Nephron progenitor cell (in vitro differentiated cells): ENCODE results near the gene VN1R5.
"Not testable (repeated sequence)": the region's sequence is repeated elsewhere in the genome, so short reads cannot be mapped to it uniquely, and the experiment has no call there.

Experiments
- DNase-seq: peaks from one replicate; pipeline ENCODE4 v3.0.0; 2021
- H3K27ac Mint-ChIP-seq: 2 replicates; pipeline ENCODE4 v1.8.0; 2021; ENCODE audit warnings: mild to moderate bottlenecking, moderate library complexity, mixed read lengths
- H3K27me3 Mint-ChIP-seq: 2 replicates; pipeline ENCODE4 v1.8.0; 2021; ENCODE audit warnings: mild to moderate bottlenecking, low read depth, mixed read lengths; ENCODE audit not compliant: poor library complexity
- H3K36me3 Mint-ChIP-seq: 2 replicates; pipeline ENCODE4 v1.8.0; 2021; ENCODE audit warnings: low read depth, mixed read lengths
- H3K4me1 Mint-ChIP-seq: 2 replicates; pipeline ENCODE4 v1.8.0; 2021; ENCODE audit warnings: mixed read lengths
- H3K4me3 Mint-ChIP-seq: 2 replicates; pipeline ENCODE4 v1.8.0; 2021; ENCODE audit warnings: mild to moderate bottlenecking, moderate library complexity, mixed read lengths
- H3K9me3 Mint-ChIP-seq: 2 replicates; pipeline ENCODE4 v1.8.0; 2021; ENCODE audit warnings: mild to moderate bottlenecking, moderate library complexity, mixed read lengths
- TF ChIP-seq, protein P1 (sequence below): fragments of 200-600 bp; sonication (generic); IDR thresholded peaks from 2 replicates; pipeline ENCODE4 v1.5.0; 2021; ENCODE audit warnings: antibody characterized with exemption

VN1R5 gene

GRCh38 chr1:247281001-247281574 is 25.2 kb downstream of the VN1R5 start:
- no peak overlapping the region for H3K27ac Mint-ChIP-seq
- no peak overlapping the region for H3K4me3 Mint-ChIP-seq
- H3K4me1 Mint-ChIP-seq, result peaks cover 8% of the 10 kb centered on the region

DNA sequence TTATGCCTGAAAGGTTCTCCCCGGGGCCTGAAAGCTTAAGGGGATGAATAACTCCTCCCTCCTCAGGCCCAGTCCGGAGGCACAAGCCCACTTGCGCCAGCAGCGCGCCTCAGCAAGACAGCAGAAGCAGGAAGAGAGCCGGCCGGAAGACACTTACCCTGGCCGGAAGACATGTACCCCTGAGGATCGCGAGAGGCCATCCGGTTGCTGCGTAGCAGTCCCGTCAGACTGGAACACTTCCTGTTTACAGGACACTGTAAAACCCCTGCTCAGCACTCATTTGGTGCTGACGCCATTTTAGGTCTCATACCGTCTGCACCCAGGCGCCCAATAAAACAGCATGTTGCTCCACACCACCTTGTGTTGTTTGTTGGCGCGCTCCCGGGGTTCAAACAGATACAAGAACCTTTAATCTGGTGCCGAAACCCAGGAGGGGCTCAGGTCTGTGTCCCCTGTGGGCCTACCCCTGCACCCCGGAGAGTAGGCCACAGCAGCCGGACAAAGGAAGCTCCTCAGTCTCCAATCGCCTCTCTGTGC is 30.3 kb downstream of the VN1R5 start:
- Mint-ChIP-seq H3K4me3 (no peak overlapping the region), H3K36me3 (peaks cover 47% of the 10 kb centered on the region), H3K4me1 (peaks cover 13% of the 10 kb centered on the region), H3K27ac (no peak overlapping the region), H3K27me3 (peaks cover 3% of the 10 kb centered on the region), H3K9me3 (peaks cover 46% of the 10 kb centered on the region)
- no peak for DNase-seq
- TF ChIP-seq, protein P1, sequence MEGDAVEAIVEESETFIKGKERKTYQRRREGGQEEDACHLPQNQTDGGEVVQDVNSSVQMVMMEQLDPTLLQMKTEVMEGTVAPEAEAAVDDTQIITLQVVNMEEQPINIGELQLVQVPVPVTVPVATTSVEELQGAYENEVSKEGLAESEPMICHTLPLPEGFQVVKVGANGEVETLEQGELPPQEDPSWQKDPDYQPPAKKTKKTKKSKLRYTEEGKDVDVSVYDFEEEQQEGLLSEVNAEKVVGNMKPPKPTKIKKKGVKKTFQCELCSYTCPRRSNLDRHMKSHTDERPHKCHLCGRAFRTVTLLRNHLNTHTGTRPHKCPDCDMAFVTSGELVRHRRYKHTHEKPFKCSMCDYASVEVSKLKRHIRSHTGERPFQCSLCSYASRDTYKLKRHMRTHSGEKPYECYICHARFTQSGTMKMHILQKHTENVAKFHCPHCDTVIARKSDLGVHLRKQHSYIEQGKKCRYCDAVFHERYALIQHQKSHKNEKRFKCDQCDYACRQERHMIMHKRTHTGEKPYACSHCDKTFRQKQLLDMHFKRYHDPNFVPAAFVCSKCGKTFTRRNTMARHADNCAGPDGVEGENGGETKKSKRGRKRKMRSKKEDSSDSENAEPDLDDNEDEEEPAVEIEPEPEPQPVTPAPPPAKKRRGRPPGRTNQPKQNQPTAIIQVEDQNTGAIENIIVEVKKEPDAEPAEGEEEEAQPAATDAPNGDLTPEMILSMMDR, result no peak

More at GRCh38 chr1:247281001-247281574, 25.2 kb downstream of the VN1R5 start:
- TF ChIP-seq, protein P1, result no peak
- Mint-ChIP-seq H3K27me3 (no peaks in the 10 kb centered on the region), H3K36me3 (peaks cover 5% of the 10 kb centered on the region), H3K9me3 (peaks cover 5% of the 10 kb centered on the region)
- DNase-seq, result no peak

DNA sequence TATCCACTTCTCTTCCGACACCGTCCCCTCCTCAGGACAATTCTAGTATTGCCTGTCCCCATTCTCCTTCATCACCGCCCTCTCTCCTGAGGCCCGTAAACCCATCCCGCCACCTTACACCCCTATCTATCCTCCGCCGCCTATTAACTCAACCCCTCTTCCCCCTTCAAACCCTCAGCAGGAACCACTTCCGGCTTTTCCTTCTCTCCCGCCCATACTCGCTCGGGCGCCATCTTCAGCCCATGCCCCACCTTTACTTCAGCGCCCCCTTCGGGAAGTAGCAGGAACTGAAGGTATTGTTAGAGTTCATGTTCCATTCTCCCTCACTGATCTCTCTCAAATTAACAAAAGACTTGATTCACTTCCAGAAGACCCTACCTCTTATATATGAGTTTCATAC is 31.6 kb downstream of the VN1R5 start:
- TF ChIP-seq, protein P1, result no peak
- H3K36me3 Mint-ChIP-seq, result peaks cover 54% of the 10 kb centered on the region
- no peak for DNase-seq
- H3K27me3 Mint-ChIP-seq, result peaks cover 3% of the 10 kb centered on the region
- no peak overlapping the region for H3K27ac Mint-ChIP-seq
- no peak overlapping the region for H3K4me3 Mint-ChIP-seq
- peaks cover 46% of the 10 kb centered on the region for H3K9me3 Mint-ChIP-seq
- peaks cover 10% of the 10 kb centered on the region for H3K4me1 Mint-ChIP-seq

DNA sequence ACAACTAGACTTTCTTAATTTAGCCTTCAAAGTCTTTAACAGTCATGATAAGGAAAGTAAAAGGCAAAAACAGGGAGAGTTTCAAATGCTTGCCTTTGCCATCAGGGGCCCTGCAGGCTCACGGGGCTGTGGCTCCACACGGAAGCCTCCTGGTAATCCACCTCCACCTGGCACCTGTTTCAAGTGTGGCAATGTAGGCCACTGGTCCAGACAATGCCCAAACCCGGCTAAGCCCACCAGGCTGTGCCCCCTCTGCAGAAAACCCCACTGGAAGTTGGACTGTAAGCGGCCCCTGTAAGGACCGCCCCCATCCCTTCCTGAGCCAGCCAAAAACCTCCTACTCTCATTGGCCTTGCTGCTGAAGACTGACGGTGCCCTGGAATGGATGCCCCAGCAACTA is 32.5 kb downstream of the VN1R5 start:
- H3K27ac Mint-ChIP-seq, result no peak overlapping the region
- peaks cover 10% of the 10 kb centered on the region for H3K4me1 Mint-ChIP-seq
- TF ChIP-seq, protein P1, result no peak
- DNase-seq, result no peak
- H3K36me3 Mint-ChIP-seq, result peaks cover 54% of the 10 kb centered on the region
- H3K4me3 Mint-ChIP-seq, result no peak overlapping the region
- H3K27me3 Mint-ChIP-seq, result peaks cover 3% of the 10 kb centered on the region
- H3K9me3 Mint-ChIP-seq, result peaks cover 46% of the 10 kb centered on the region

DNA sequence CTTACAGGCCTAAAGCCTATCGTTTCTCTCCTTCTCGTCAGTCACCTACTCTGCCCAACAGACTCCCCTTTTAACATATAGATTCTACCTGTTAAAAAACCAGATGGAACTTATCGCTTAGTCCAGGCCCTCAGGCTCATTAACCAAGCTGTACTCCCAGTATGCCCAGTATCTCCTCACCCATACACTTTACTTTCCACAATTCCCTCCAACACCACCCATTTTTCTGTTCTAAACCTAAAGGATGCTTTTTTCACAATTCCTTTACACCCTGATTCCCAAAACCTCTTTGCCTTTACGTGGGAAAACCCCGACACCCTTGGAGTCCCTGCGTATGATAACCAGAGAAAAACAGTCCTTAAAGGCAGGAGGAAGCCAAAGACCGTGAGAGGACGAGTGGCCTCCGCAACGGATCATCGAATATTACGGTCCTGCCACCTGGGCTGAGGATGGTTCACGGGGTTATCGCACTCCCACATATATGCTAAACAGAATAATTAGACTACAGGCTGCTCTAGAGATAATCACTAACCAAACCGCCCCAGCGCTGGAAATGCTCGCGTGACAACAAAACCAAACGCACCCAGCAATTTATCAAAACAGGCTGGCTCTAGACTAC is 33.5 kb downstream of the VN1R5 start:
- peaks cover 11% of the 10 kb centered on the region for H3K4me1 Mint-ChIP-seq
- H3K36me3 Mint-ChIP-seq, result peaks cover 54% of the 10 kb centered on the region
- peak overlapping the region; percentile 6 for H3K4me3 Mint-ChIP-seq
- not testable (repeated sequence) for H3K27me3 Mint-ChIP-seq, DNase-seq
- peaks cover 46% of the 10 kb centered on the region for H3K9me3 Mint-ChIP-seq
- peak overlapping the region; percentile 66 for H3K27ac Mint-ChIP-seq

DNA sequence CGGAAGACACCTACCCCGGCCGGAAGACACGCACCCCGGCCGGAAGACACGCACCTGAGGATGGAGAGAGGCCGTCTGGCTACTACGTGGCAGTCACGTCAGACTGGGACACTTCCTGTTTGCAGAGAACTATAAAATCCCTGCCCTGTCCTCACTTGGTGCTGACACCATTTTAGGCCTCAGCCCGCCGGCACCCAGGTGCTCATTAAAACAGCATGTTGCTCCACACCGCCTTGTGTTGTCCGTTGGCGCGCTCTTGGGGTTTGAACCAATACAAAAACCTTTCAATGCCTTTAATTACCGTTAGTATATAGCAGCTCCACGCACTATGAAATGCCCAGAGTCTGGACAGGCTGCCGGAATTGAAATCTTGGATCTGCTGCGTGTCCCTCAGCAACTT is 34.7 kb downstream of the VN1R5 start:
- Mint-ChIP-seq H3K4me1 (peaks cover 23% of the 10 kb centered on the region), H3K27ac (no peak overlapping the region), H3K4me3 (no peak overlapping the region), H3K9me3 (peaks cover 46% of the 10 kb centered on the region), H3K36me3 (peaks cover 54% of the 10 kb centered on the region), H3K27me3 (peaks cover 7% of the 10 kb centered on the region)
- DNase-seq, result no peak
- TF ChIP-seq, protein P1, result no peak
